Transverse colon (tissue), 4 donors: Measurements from ENCODE around the gene TMCC3. TPM values are rescaled to one million over a fixed set of nuclear protein-coding genes. Genes with fewer than 3 reads are reported as not detected.

ENCODE experiments used
- DNase-seq: peaks from one replicate; pipeline ENCODE4 v3.0.0-alpha.2; 2019
- H3K27ac ChIP-seq, 4 donors: fragments of 200-600 bp; sonication (generic); 2 replicates each; pipeline ENCODE4 v1.5.1; 2016 to 2018; ENCODE audit warnings: inconsistent platforms in 4 of 4
- H3K27me3 ChIP-seq: fragments of 200-600 bp; sonication (generic); 2 replicates; pipeline ENCODE4 v1.5.1; 2017; ENCODE audit warnings: inconsistent platforms
- H3K36me3 ChIP-seq, 4 donors: fragments of 200-600 bp; sonication (generic); 2 replicates each; pipeline ENCODE4 v1.5.1; 2017 to 2019; ENCODE audit warnings: inconsistent platforms in 4 of 4
- H3K4me1 ChIP-seq, 4 donors: fragments of 200-600 bp; sonication (generic); 2 replicates each; pipeline ENCODE4 v1.5.1; 2017 to 2020; ENCODE audit warnings: inconsistent platforms in 4 of 4
- H3K4me3 ChIP-seq, 4 donors: fragments of 200-600 bp; sonication (generic); 1 replicate in 1 of 4; 2 replicates in 3 of 4; pipeline versions ENCODE4 v1.5.1 to v1.6.1; 2017 to 2019; ENCODE audit warnings: inconsistent platforms in 4 of 4
- H3K9me3 ChIP-seq, 2 donors: fragments of 200-600 bp; sonication (generic); 2 replicates each; pipeline ENCODE4 v1.5.1; 2017 to 2019; ENCODE audit warnings: inconsistent platforms in 2 of 2
- CTCF ChIP-seq, 5 experiments: fragments of 200-600 bp in 3 of 5; fragments of 450-650 bp in 2 of 5; sonication (generic) in 3 of 5; IDR thresholded peaks; 1 replicate in 2 of 5; 2 replicates in 3 of 5; pipeline ENCODE4 v1.5.1; 2016 to 2017; ENCODE audit warnings: antibody characterized with exemption in 5 of 5, inconsistent platforms in 3 of 5, mild to moderate bottlenecking in 2 of 5, moderate library complexity in 1 of 5
- EP300 ChIP-seq: sonication (generic); formaldehyde crosslinking; IDR thresholded peaks from one replicate; pipeline ENCODE4 v1.6.1; 2017; ENCODE audit warnings: antibody characterized with exemption, low read depth
- POLR2A ChIP-seq: fragments of 450-650 bp; IDR thresholded peaks from one replicate; pipeline ENCODE4 v1.6.1; 2016; ENCODE audit warnings: antibody characterized with exemption, mild to moderate bottlenecking, moderate library complexity
- POLR2AphosphoS5 ChIP-seq, 3 donors: sonication (generic); formaldehyde crosslinking; IDR thresholded peaks; one replicate each; pipeline ENCODE4 v1.6.1; 2016; ENCODE audit warnings: antibody characterized with exemption in 3 of 3
- WGBS, 2 donors: methylation state at CpG; one replicate each; pipeline ENCODE4 v1.1.5; 2018; ENCODE audit warnings: low coverage in 1 of 2; 5-methylcytosine and 5-hydroxymethylcytosine counted together
- in situ Hi-C, 4 donors: fragments of 200-750 bp; cut with MboI; loops; one replicate each; pipeline versions ENCODE4 v1.15.0 to v1.15.1; 2017; ENCODE audit warnings: low sequenced_read_pairs in 3 of 4, low pct_ligation_motif_present in 1 of 4, low pct_unique_long_range_greater_than_20kb in 1 of 4
- intact Hi-C: fragments of 100-400 bp; cut with DNase I; formaldehyde crosslinking; loops from one replicate; pipeline ENCODE4 v1.15.1; 2023; ENCODE audit warnings: low total_unique reads
- total RNA-seq, 4 donors: library from RNA; depleted of rRNA; stranded (reverse); fragments of >200 nt; gene quantifications; one replicate each; pipeline ENCODE4 v1.1.0, GENCODE V29; 2016

The TMCC3 gene
- total RNA-seq, 4 donors from 2014 or later: 6.4 to 79.3 (median 65.9) TPM

GRCh38 chr12:94687891-94688290 is 37.5 kb upstream of the TMCC3 start:
- DNase-seq: no peak
- H3K27ac ChIP-seq: no peak overlapping the region
- H3K36me3 ChIP-seq: no peaks in the 10 kb centered on the region
- 74 to 83% methylated on average over 6 of the region's 6 CpGs for WGBS, 2 donors
- in situ Hi-C loops: no loop called here
- H3K9me3 ChIP-seq: no peaks in the 10 kb centered on the region
- peaks cover 0 to 13% (median 3%) of the 10 kb centered on the region in 4 donors for H3K4me1 ChIP-seq
- no peak overlapping the region for H3K4me3 ChIP-seq
- H3K27me3 ChIP-seq: no peaks in the 10 kb centered on the region
- TF ChIP-seq POLR2AphosphoS5 (IDR thresholded peaks at IDR 0.05) (no peak), EP300 (no peak), CTCF (IDR thresholded peaks at IDR 0.05) (no peak), POLR2A (no peak)
- intact Hi-C loops: no loop called here

- no peaks in the 10 kb centered on the region for H3K36me3 ChIP-seq
- no peaks in the 10 kb centered on the region for H3K27me3 ChIP-seq
- peaks cover 0 to 13% (median 3%) of the 10 kb centered on the region in 4 donors for H3K4me1 ChIP-seq
- 75 to 79% methylated on average over 6 of the region's 6 CpGs for WGBS, 2 donors
- no peak for TF ChIP-seq POLR2A
- in situ Hi-C loops: no loop called here
- no peak overlapping the region for H3K27ac ChIP-seq
- intact Hi-C loops: no loop called here
- no peak for DNase-seq
- H3K4me3 ChIP-seq: no peak overlapping the region
- H3K9me3 ChIP-seq: no peaks in the 10 kb centered on the region
Measured at GRCh38 chr12:94686834-94687628, 36.7 kb upstream of the TMCC3 start.

- intact Hi-C loops (no loop called here), in situ Hi-C loops (no loop called here)
- H3K27me3 ChIP-seq: no peaks in the 10 kb centered on the region
- no peaks in the 10 kb centered on the region for H3K36me3 ChIP-seq
- no peak for DNase-seq
- no peaks in the 10 kb centered on the region for H3K9me3 ChIP-seq
- H3K4me1 ChIP-seq: peaks cover 0 to 8% (median 0%) of the 10 kb centered on the region in 4 donors
- 93 to 100% methylated on average over 2 to 7 of the region's 7 CpGs for WGBS, 2 donors
- TF ChIP-seq POLR2A: no peak
- TF ChIP-seq POLR2AphosphoS5 (IDR thresholded peaks at IDR 0.05): no peak
- no peak for TF ChIP-seq EP300
- no peak for TF ChIP-seq CTCF (IDR thresholded peaks at IDR 0.05)
- no peak overlapping the region for H3K27ac ChIP-seq
- H3K4me3 ChIP-seq: no peak overlapping the region
Measured at GRCh38 chr12:94684416-94685142, 34.2 kb upstream of the TMCC3 start.

GRCh38 chr12:94679554-94680195 is 29.3 kb upstream of the TMCC3 start:
- WGBS, 2 donors: 68 to 79% methylated on average over 4 of the region's 4 CpGs
- in situ Hi-C loops: no loop called here
- Histone ChIP-seq H3K4me1 (peaks cover 0 to 24% (median 0%) of the 10 kb centered on the region in 4 donors), H3K4me3 (no peak overlapping the region), H3K27me3 (no peaks in the 10 kb centered on the region), H3K36me3 (no peaks in the 10 kb centered on the region), H3K27ac (no peak overlapping the region), H3K9me3 (no peaks in the 10 kb centered on the region)
- no peak for DNase-seq
- TF ChIP-seq CTCF (IDR thresholded peaks at IDR 0.05) (no peak), EP300 (no peak), POLR2A (no peak)
- intact Hi-C loops: no loop called here
